Measurements from ENCODE around the gene CFAP52.
"Not testable (repeated sequence)": the region's sequence is repeated elsewhere in the genome, so short reads cannot be mapped to it uniquely, and the experiment has no call there.

The CFAP52 gene

DNA sequence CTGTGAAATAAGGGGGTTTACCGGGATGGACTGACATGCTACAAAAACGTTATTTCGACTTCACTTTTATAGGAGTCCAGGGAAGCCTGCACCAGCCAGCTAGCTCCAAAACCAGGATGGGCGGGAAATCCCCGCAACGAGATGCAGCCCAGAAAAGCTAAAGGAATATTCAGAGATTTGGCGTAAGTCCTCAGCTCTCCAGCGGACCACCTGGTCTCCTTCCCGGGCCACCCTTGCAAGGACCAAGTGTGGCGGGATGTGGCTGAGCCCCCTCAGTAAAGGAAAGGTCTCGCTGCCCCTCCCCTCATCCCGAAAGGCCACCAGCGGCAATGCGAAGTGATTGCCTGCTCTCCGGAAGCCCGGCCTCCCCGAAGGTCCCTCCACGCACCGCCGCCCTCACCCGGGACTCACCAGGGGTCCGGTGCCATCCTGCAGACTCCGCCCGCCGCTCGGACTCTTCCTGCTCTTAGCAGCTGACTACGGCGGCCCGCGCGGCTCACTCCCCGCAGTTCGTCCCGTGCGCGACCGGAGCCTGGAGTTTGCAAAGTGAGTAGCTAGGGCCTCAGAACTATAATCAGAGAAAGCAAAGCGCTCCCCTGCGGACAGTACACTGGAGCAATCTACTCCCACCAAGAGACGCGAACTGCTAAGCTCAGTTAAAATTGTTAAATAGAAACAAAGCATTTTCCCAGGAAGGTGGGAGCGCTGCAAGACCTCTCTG, 901 bp upstream of the CFAP52 start, which contains the start of gene STX8:
Gene STX8, minus strand, starts transcription at position 440 of the 721 bp plus-strand sequence. Its CDS starts 12 bp downstream, at position 428.
- H3K27me3 ChIP-seq (ENCODE audit: control insufficient read depth, insufficient read depth, low read length) = no peaks in the 10 kb centered on the region
- no peaks in the 10 kb centered on the region for H3K9me3 ChIP-seq (replicated peaks; ENCODE audit: low read length)
- H3K9ac ChIP-seq (ENCODE audit: low read depth, low read length) = peak within 1 kb of the TSS; percentile 87
- peak within 1 kb of the TSS; percentile 77 for H3K4me3 ChIP-seq (ENCODE audit: low read length)
- peaks cover 6% of the 10 kb centered on the region for H3K4me1 ChIP-seq (ENCODE audit: control insufficient read depth, insufficient read depth, low read length)
- H3K36me3 ChIP-seq (ENCODE audit: insufficient read depth, low read length) = no peaks in the 10 kb centered on the region
- peak within 1 kb of the TSS; percentile 94 for H3K4me2 ChIP-seq (ENCODE audit: low read length)

DNA sequence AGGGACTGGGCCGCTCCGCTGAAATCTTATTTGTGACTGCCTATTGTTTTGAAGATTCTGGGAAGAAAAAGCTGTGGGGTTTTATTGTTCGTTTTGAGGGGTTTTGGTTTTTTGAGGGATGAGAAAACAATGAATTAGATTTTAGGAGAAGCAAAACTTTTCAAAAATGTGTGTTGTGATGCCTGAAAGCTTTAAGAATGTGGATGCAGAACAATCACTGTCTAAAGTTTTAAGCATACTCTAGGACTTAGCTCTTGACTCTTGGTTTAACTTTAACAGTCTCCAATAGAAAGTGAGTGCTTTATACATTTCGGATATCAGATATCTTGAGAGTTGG, 899 bp downstream of the CFAP52 start:
- H3K4me3 ChIP-seq (ENCODE audit: low read length) = no peak overlapping the region
- no peaks in the 10 kb centered on the region for H3K9me3 ChIP-seq (replicated peaks; ENCODE audit: low read length)
- no peaks in the 10 kb centered on the region for H3K36me3 ChIP-seq (ENCODE audit: insufficient read depth, low read length)
- H3K9ac ChIP-seq (ENCODE audit: low read depth, low read length) = peak overlapping the region; percentile 31
- peaks cover 6% of the 10 kb centered on the region for H3K4me1 ChIP-seq (ENCODE audit: control insufficient read depth, insufficient read depth, low read length)
- H3K4me2 ChIP-seq (ENCODE audit: low read length) = peak overlapping the region; percentile 94
- H3K27me3 ChIP-seq (ENCODE audit: control insufficient read depth, insufficient read depth, low read length) = no peaks in the 10 kb centered on the region

DNA sequence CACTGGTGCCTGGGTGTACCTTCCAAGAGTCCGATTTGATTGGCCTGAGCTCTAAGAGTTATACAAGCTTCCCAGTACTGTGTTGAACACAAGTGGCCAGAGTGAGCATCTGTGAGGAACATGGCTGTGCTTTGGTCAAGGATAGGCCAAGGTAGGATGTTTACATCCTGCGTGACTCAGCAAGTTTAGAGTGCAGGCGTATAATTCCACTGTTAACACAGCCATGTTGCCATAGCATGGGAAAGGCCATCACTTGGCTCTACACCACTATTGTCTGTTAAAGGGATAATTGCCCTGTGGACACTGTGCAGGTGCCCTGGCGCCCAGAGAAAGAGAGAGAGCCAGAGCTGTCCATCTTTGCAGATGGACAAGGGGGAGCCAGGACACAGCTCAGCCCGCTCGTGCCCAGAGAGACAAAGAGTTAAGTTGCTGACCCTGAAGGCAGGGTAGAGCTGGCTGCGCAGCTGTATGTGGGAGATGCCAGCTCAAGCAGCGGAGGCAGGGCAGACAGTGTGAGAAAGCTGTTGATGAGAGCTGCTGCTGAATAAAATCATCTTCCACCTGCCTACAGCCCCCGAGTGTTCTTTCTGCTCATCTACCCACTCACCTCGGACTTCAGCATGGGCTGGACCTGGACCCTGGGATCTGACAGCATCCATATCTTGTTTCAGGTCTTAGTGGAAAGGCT, 11.7 kb downstream of the CFAP52 start:
- no peaks in the 10 kb centered on the region for H3K4me1 ChIP-seq (ENCODE audit: control insufficient read depth, insufficient read depth, low read length)
- H3K4me2 ChIP-seq (ENCODE audit: low read length) = no peak overlapping the region
- H3K9me3 ChIP-seq (replicated peaks; ENCODE audit: low read length) = no peaks in the 10 kb centered on the region
- H3K27me3 ChIP-seq (ENCODE audit: control insufficient read depth, insufficient read depth, low read length) = no peaks in the 10 kb centered on the region
- no peaks in the 10 kb centered on the region for H3K36me3 ChIP-seq (ENCODE audit: insufficient read depth, low read length)
- H3K4me3 ChIP-seq (ENCODE audit: low read length) = no peak overlapping the region
- no peak overlapping the region for H3K9ac ChIP-seq (ENCODE audit: low read depth, low read length)

DNA sequence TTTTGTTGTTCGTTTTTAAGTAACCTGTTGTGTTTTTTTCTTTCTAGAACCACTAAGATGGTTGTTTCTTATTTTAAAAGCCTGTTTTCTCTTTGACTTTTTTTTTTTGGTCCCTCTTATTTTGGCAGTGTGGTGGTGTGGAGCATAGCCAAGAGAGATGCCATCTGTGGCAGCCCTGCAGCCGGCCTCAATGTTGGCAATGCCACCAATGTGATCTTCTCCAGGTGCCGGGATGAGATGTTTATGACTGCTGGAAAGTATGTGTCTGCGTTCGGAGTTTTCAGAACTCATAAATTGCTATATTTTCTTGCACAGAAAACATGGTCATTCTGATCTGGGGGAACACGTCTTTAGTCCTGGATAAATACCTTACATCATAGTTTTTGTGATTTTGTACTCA, 17.6 kb downstream of the CFAP52 start:
- Histone ChIP-seq H3K9me3 (replicated peaks; ENCODE audit: low read length) (no peaks in the 10 kb centered on the region), H3K9ac (ENCODE audit: low read depth, low read length) (no peak overlapping the region), H3K4me3 (ENCODE audit: low read length) (no peak overlapping the region), H3K36me3 (ENCODE audit: insufficient read depth, low read length) (no peaks in the 10 kb centered on the region), H3K27me3 (ENCODE audit: control insufficient read depth, insufficient read depth, low read length) (no peaks in the 10 kb centered on the region), H3K4me2 (ENCODE audit: low read length) (no peak overlapping the region), H3K4me1 (ENCODE audit: control insufficient read depth, insufficient read depth, low read length) (no peaks in the 10 kb centered on the region)

DNA sequence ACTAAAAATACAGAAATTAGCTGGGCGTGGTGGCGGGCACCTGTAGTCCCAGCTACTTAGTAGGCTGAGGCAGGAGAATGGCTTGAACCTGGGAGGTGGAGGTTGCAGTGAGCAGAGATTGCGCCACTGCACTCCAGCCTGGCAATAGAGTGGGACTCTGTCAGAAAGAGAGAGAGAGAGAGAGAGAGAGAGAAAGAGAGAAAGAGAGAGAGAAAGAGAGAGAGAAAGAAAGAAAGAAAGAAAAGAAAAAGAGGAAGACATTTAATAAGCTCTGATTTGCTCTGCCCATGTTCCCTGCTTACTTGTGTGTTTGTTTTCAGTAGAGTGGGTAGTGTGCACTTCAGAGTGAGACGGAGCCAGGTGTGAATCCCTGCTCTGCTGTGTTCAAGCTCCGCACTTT, 21.2 kb downstream of the CFAP52 start:
- H3K4me3 ChIP-seq (ENCODE audit: low read length); H3K27me3 ChIP-seq (ENCODE audit: control insufficient read depth, insufficient read depth, low read length); H3K4me2 ChIP-seq (ENCODE audit: low read length); H3K9ac ChIP-seq (ENCODE audit: low read depth, low read length); H3K9me3 ChIP-seq (replicated peaks; ENCODE audit: low read length); H3K36me3 ChIP-seq (ENCODE audit: insufficient read depth, low read length); H3K4me1 ChIP-seq (ENCODE audit: control insufficient read depth, insufficient read depth, low read length): not testable (repeated sequence)

DNA sequence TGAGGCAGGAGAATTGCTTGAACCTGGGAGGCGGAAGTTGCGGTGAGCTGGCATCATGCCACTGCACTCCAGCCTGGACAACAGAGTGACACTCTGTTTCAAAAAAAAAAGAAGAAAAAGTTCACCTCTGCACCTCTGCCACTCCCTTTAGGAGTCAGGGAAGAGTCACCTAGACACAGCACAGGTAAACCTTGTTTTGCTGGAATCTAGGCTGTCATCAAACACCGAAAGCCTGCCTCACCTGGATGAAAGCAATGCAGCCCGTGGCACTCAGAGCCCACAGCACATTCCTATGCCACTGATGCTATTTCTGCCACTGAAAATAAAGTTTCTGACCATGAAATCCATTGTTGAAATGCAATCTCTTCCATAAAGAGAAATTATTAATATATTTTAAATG, 22.2 kb downstream of the CFAP52 start:
- Histone ChIP-seq H3K4me3 (ENCODE audit: low read length) (no peak overlapping the region), H3K4me1 (ENCODE audit: control insufficient read depth, insufficient read depth, low read length) (no peaks in the 10 kb centered on the region)

DNA sequence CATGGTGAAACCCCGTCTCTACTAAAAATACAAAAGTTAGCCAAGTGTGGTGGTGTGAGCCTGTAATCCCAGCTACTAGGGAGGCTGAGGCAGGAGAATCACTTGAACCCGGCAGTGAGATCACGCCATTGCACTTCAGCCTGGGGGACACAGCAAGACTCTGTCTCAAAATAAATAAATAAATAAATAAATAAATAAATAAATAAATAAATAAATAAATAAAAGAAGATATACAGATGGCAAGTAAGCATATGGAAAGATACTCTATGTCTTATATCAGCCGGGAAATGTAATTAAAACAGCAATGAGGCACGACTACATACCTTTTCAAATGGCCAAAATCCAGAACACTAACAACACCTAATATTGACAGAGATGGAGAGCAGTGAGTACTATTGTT, 28.1 kb downstream of the CFAP52 start:
- H3K4me2 ChIP-seq (ENCODE audit: low read length); H3K27me3 ChIP-seq (ENCODE audit: control insufficient read depth, insufficient read depth, low read length); H3K9ac ChIP-seq (ENCODE audit: low read depth, low read length); H3K4me1 ChIP-seq (ENCODE audit: control insufficient read depth, insufficient read depth, low read length); H3K9me3 ChIP-seq (replicated peaks; ENCODE audit: low read length); H3K36me3 ChIP-seq (ENCODE audit: insufficient read depth, low read length); H3K4me3 ChIP-seq (ENCODE audit: low read length): not testable (repeated sequence)

More for the DNA sequence above, 22.2 kb downstream of the CFAP52 start:
- Histone ChIP-seq H3K9me3 (replicated peaks; ENCODE audit: low read length) (no peaks in the 10 kb centered on the region), H3K36me3 (ENCODE audit: insufficient read depth, low read length) (no peaks in the 10 kb centered on the region), H3K4me2 (ENCODE audit: low read length) (no peak overlapping the region), H3K27me3 (ENCODE audit: control insufficient read depth, insufficient read depth, low read length) (no peaks in the 10 kb centered on the region), H3K9ac (ENCODE audit: low read depth, low read length) (no peak overlapping the region)

DNA sequence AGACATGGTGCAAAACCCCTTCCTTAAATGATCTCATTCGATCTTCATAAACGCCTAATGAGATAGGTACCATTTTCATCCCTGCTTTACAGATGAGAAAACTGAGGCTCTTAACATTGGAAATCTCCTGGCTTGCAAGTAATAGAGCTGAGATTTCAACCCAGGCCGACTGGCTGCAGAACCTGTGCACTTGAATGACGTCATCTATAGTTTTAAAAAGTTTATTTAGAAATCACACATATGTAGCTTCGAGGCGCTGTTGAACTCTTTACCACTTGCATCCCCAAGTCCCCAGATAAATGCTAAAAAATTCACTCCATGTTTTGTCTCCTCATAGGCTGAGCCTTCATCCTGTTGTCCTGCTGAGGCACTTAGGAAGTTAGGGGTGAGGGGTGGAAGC, 30.0 kb downstream of the CFAP52 start:
- Histone ChIP-seq H3K4me3 (ENCODE audit: low read length) (no peak overlapping the region), H3K9ac (ENCODE audit: low read depth, low read length) (no peak overlapping the region), H3K4me2 (ENCODE audit: low read length) (no peak overlapping the region), H3K9me3 (replicated peaks; ENCODE audit: low read length) (no peaks in the 10 kb centered on the region), H3K27me3 (ENCODE audit: control insufficient read depth, insufficient read depth, low read length) (no peaks in the 10 kb centered on the region), H3K4me1 (ENCODE audit: control insufficient read depth, insufficient read depth, low read length) (no peaks in the 10 kb centered on the region), H3K36me3 (ENCODE audit: insufficient read depth, low read length) (no peaks in the 10 kb centered on the region)

DNA sequence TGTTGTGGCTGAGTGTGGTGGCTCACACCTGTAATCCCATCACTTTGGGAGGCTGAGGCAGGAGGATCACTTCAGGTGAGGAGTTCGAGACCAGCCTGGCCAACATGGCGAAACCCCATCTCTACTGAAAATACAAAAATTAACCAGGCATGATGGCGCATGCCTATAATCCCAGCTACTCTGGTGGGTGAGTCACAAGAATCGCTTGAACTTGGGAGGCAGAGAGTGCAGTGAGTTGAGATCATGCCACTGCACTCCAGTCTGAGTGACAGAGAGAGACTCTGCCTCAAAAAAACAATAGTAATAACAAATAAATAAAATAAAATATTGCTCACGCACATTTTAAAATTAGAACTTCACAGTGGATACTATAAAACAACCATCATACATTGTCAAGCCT, 30.6 kb downstream of the CFAP52 start:
- H3K9me3 ChIP-seq (replicated peaks; ENCODE audit: low read length); H3K27me3 ChIP-seq (ENCODE audit: control insufficient read depth, insufficient read depth, low read length); H3K4me2 ChIP-seq (ENCODE audit: low read length); H3K4me3 ChIP-seq (ENCODE audit: low read length); H3K9ac ChIP-seq (ENCODE audit: low read depth, low read length); H3K4me1 ChIP-seq (ENCODE audit: control insufficient read depth, insufficient read depth, low read length); H3K36me3 ChIP-seq (ENCODE audit: insufficient read depth, low read length): not testable (repeated sequence)

DNA sequence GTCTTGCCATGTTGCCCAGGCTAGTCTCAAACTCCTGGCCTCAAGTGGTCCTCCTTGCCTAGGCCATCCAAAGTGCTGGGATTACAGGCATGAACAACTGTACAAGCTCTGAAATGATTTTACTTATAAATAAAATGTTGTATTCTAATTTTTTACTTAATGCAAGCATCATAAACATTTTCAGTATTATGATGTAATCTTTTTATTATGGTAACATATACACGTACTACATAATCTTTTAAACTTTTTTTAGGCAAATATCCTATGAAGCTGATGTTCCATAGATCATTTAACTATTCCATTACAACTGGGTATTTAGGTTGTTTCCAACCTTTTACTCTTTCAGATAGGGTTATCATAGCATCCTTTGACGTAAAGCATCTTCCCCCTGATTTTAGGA, 35.1 kb downstream of the CFAP52 start:
- no peaks in the 10 kb centered on the region for H3K36me3 ChIP-seq (ENCODE audit: insufficient read depth, low read length)
- no peaks in the 10 kb centered on the region for H3K4me1 ChIP-seq (ENCODE audit: control insufficient read depth, insufficient read depth, low read length)
- H3K4me3 ChIP-seq (ENCODE audit: low read length) = no peak overlapping the region
- no peak overlapping the region for H3K4me2 ChIP-seq (ENCODE audit: low read length)
- no peak overlapping the region for H3K9ac ChIP-seq (ENCODE audit: low read depth, low read length)
- H3K9me3 ChIP-seq (replicated peaks; ENCODE audit: low read length) = no peaks in the 10 kb centered on the region
- no peaks in the 10 kb centered on the region for H3K27me3 ChIP-seq (ENCODE audit: control insufficient read depth, insufficient read depth, low read length)

DNA sequence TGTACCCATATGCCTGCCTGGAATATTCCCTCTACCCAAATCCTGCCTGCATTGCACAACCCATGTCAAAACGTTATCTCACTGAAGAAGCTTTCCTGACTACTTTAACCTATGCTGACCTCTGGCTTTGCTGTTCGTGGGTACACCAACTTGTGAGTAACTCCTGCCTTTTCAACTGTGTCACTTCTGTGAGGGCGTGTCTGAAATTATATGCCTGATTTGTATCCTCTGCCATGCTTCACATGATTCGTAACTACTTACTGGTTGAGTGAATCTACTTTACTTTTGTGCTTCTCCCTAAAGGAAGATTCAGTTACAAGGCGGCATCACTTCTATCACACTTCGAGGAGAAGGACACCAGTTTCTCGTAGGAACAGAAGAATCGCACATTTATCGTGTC, 35.6 kb downstream of the CFAP52 start:
- no peaks in the 10 kb centered on the region for H3K9me3 ChIP-seq (replicated peaks; ENCODE audit: low read length)
- no peaks in the 10 kb centered on the region for H3K4me1 ChIP-seq (ENCODE audit: control insufficient read depth, insufficient read depth, low read length)
- no peak overlapping the region for H3K9ac ChIP-seq (ENCODE audit: low read depth, low read length)
- H3K36me3 ChIP-seq (ENCODE audit: insufficient read depth, low read length) = no peaks in the 10 kb centered on the region
- no peak overlapping the region for H3K4me3 ChIP-seq (ENCODE audit: low read length)
- H3K27me3 ChIP-seq (ENCODE audit: control insufficient read depth, insufficient read depth, low read length) = no peaks in the 10 kb centered on the region
- no peak overlapping the region for H3K4me2 ChIP-seq (ENCODE audit: low read length)

DNA sequence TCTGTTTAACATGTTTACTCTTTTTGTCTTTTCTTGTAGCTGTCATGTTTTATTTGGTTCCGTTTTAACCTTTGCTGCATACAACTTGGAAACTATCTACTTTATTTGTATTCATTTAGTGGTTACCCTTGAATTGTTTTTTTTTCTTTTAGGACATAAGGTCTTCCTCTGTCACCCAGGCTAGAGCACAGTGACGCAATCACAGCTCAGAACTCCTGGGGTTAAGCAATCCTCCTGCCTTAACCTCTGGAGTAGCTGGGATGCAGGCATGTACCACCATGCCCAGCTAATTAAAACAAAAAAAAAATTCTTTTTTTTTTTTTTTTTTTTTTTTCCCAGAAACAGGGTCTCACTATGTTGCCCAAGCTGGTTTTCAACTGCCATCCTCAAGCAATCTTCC, 39.0 kb downstream of the CFAP52 start:
- no peaks in the 10 kb centered on the region for H3K9me3 ChIP-seq (replicated peaks; ENCODE audit: low read length)
- H3K4me3 ChIP-seq (ENCODE audit: low read length) = no peak overlapping the region
- no peaks in the 10 kb centered on the region for H3K4me1 ChIP-seq (ENCODE audit: control insufficient read depth, insufficient read depth, low read length)
- H3K4me2 ChIP-seq (ENCODE audit: low read length) = no peak overlapping the region
- H3K36me3 ChIP-seq (ENCODE audit: insufficient read depth, low read length) = no peaks in the 10 kb centered on the region
- H3K27me3 ChIP-seq (ENCODE audit: control insufficient read depth, insufficient read depth, low read length) = no peaks in the 10 kb centered on the region
- no peak overlapping the region for H3K9ac ChIP-seq (ENCODE audit: low read depth, low read length)
